ENCODE measurements around the gene DISP3. TPM values are rescaled to one million over a fixed set of nuclear protein-coding genes. Genes with fewer than 3 reads are reported as not detected.

The DISP3 gene
- total RNA-seq, 1 donor from 2014 or later = not detected

DNA sequence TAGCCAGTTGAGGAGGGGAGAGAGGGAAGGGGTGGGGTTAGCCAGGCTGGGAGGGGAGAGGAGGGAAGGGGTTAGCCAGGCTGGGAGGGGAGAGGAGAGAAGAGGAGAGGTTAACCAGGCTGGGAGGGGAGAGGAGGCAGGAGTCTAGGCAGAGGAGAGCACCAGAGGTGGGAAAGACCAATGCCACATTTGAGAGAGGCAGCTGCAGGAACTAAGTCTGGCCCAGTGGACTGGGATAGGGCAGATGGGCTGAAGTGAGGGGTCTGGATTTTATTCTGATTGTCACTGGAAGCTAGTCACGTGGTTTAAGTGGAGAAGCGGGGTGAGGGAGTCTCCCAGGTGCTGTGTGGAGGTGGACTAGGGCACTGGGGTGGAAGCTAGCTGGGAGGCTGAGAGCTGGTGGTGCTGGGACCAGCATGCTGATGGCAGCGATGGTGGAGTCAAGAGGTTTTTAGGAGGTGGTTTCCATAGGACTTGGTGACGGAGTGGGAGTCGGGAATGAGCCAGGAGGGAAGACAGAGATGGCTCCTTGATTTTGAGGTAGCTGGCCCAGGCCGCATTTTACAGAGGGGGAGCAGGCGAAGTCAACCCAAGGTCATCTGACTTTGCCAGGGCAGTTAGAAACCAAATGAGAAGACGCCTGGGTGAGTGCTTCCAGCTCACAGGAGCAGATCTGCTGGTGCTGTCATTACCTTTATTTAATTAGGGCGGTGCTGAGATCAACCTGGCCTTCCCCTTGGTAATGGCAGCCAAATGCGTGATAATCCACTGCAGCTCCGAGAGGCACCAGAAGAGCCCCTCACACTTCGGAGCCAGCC lies 42.8 kb downstream of the DISP3 start:
- Histone ChIP-seq H3K36me3 (ENCODE audit: control insufficient read depth, insufficient read depth, low read length) (no peaks in the 10 kb centered on the region), H3K27me3 (ENCODE audit: control insufficient read depth, insufficient read depth, low read length) (no peaks in the 10 kb centered on the region), H3K4me3 (ENCODE audit: low read depth, low read length) (no peak overlapping the region)
- no peak for FAIRE-seq
- DNase-seq (ENCODE audit: low read depth) = no peak
- TF ChIP-seq, protein P1, sequence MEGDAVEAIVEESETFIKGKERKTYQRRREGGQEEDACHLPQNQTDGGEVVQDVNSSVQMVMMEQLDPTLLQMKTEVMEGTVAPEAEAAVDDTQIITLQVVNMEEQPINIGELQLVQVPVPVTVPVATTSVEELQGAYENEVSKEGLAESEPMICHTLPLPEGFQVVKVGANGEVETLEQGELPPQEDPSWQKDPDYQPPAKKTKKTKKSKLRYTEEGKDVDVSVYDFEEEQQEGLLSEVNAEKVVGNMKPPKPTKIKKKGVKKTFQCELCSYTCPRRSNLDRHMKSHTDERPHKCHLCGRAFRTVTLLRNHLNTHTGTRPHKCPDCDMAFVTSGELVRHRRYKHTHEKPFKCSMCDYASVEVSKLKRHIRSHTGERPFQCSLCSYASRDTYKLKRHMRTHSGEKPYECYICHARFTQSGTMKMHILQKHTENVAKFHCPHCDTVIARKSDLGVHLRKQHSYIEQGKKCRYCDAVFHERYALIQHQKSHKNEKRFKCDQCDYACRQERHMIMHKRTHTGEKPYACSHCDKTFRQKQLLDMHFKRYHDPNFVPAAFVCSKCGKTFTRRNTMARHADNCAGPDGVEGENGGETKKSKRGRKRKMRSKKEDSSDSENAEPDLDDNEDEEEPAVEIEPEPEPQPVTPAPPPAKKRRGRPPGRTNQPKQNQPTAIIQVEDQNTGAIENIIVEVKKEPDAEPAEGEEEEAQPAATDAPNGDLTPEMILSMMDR (IDR thresholded peaks at IDR 0.05; ENCODE audit: insufficient read depth, low read length, severe bottlenecking) = no peak

DNA sequence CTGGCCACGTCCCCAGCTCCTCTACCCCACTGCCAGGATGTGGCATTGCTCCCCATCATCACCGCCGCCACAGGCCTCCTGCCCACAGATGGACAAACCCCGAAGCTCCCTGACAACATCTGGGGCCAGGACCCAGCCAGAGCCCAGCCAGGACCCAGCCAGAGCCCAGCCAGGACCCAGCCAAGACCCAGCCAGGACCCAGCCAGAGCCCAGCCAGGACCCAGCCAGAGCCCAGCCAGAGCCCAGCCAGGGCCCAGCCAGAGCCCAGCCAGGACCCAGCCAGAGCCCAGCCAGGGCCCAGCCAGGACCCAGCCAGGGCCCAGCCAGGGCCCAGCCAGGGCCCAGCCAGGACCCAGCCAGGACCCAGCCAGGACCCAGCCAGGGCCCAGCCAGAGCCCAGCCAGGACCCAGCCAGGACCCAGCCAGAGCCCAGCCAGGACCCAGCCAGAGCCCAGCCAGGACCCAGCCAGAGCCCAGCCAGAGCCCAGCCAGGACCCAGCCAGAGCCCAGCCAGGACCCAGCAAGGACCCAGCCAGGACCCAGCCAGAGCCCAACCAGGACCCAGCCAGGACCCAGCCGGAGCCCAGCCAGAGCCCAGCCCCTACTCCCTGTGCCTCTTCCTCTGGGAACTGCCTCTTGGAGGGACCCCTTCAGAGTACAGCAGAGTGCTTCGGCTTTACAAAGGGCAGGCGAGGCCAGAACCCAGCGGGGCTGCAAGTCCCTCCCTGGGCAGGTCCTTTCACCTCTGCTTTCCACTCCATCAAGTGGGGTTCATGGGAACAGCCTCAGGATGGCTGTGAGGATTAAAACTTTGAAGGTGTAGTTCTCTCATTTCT lies 43.7 kb downstream of the DISP3 start:
- FAIRE-seq = no peak
- TF ChIP-seq, protein P1 (IDR thresholded peaks at IDR 0.05; ENCODE audit: insufficient read depth, low read length, severe bottlenecking) = no peak
- H3K36me3 ChIP-seq (ENCODE audit: control insufficient read depth, insufficient read depth, low read length) = no peaks in the 10 kb centered on the region
- DNase-seq (ENCODE audit: low read depth) = no peak
- H3K4me3 ChIP-seq (ENCODE audit: low read depth, low read length) = no peak overlapping the region
- no peaks in the 10 kb centered on the region for H3K27me3 ChIP-seq (ENCODE audit: control insufficient read depth, insufficient read depth, low read length)

DNA sequence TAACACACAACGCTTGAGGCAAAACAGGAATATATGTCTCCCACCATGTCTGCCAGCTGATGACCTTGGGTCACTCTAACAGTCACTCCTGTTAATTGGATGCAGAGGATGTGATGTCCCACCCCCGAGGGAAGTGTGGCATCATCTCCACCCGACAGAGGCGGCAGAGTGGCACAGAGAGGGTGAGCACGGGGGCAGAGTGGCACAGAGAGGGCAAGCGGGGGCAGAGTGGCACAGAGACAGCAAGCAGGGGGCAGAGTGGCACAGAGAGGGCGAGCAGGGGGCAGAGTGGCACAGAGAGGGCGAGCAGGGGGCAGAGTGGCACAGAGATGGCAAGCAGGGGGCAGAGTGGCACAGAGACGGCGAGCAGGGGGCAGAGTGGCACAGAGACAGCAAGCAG lies 44.3 kb downstream of the DISP3 start:
- H3K4me3 ChIP-seq (ENCODE audit: low read depth, low read length) = no peak overlapping the region
- DNase-seq (ENCODE audit: low read depth) = no peak

DNA sequence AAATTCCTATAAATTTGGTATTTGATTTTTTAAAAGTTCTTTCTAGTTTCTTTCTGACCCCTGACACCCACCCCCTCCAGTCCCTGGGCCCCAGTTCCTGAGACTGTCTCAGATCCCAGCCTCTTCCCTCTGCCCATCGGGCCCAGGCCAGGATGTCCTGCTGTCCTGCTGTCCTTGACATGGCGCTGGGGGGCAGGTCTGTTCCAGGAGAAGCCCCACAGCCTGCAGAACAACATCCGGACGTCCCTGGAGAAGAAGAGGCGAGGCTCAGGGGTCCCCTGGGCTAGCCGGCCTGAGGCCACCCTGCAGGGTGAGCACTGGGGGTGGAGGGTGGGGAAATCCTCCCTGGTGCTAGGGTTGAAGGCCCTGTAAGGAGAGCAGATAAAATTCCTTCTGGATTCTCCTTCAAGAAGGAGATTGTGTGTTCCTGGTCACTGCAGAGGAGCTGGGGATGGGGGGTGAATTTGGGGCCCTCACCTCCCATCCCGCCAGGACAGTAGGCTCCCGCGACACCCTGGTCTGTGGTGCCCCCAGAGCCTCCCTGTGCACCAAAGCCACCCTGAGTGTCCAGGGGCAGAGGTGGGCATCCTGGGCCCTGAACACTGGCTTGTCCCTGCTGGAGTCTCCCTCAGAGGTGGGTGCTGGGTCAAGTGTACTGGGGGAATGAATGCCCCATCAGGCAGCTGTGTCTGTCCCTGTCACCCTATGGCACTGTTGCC lies 45.0 kb downstream of the DISP3 start:
- TF ChIP-seq, protein P1 (IDR thresholded peaks at IDR 0.05; ENCODE audit: insufficient read depth, low read length, severe bottlenecking) = no peak
- Histone ChIP-seq H3K4me3 (ENCODE audit: low read depth, low read length) (no peak overlapping the region), H3K36me3 (ENCODE audit: control insufficient read depth, insufficient read depth, low read length) (no peaks in the 10 kb centered on the region), H3K27me3 (ENCODE audit: control insufficient read depth, insufficient read depth, low read length) (no peaks in the 10 kb centered on the region)
- no peak for DNase-seq (ENCODE audit: low read depth)
- FAIRE-seq = no peak

More for the DNA sequence above, 44.3 kb downstream of the DISP3 start:
- TF ChIP-seq, protein P1 (IDR thresholded peaks at IDR 0.05; ENCODE audit: insufficient read depth, low read length, severe bottlenecking) = no peak
- Histone ChIP-seq H3K36me3 (ENCODE audit: control insufficient read depth, insufficient read depth, low read length) (no peaks in the 10 kb centered on the region), H3K27me3 (ENCODE audit: control insufficient read depth, insufficient read depth, low read length) (no peaks in the 10 kb centered on the region)
- no peak for FAIRE-seq

DNA sequence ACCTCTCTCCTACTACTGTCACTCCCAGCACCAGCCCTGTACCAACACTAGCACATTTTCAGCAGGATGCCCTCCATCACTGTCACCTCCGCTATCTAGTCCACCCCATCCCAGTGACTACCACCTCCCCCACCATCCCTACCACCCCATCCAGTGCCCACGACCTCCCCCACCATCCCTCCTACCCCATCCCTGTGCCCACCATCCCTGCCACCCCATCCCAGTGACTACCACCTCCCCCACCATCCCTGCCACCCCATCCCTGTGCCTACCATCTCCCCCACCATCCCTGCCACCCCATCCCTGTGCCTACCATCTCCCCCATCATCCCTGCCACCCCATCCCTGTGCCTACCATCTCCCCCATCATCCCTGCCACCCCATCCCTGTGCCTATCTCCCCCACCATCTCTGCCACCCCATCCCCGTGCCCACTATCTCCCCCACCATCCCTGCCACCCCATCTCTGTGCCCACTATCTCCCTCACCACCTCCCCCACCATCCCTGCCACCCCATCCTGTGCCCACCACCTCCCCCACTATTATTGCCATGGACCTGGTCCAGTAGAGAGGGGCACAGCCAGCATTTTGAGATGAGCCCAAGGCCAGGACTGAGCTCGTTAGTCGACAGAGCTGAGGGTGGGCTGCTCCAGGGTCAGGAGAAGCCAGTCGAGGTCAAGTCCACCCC lies 45.7 kb downstream of the DISP3 start:
- no peak for FAIRE-seq

More for the DNA sequence above, 45.7 kb downstream of the DISP3 start:
- TF ChIP-seq, protein P1 (IDR thresholded peaks at IDR 0.05; ENCODE audit: insufficient read depth, low read length, severe bottlenecking) = no peak
- Histone ChIP-seq H3K4me3 (ENCODE audit: low read depth, low read length) (no peak overlapping the region), H3K27me3 (ENCODE audit: control insufficient read depth, insufficient read depth, low read length) (no peaks in the 10 kb centered on the region), H3K36me3 (ENCODE audit: control insufficient read depth, insufficient read depth, low read length) (no peaks in the 10 kb centered on the region)
- no peak for DNase-seq (ENCODE audit: low read depth)

Measured in bronchial epithelial cell (primary cell).